Measurements from ENCODE around the gene SYF2. TPM values are rescaled to one million over a fixed set of nuclear protein-coding genes. Genes with fewer than 3 reads are reported as not detected.
"Not testable (repeated sequence)": the region's sequence is repeated elsewhere in the genome, so short reads cannot be mapped to it uniquely, and the experiment has no call there.

The SYF2 gene
- total and polyA plus RNA-seq, 2 experiments from 2014 or later = 34.2 to 66.3 TPM

- peaks cover 48% of the 10 kb centered on the region for H3K79me2 ChIP-seq
- TF ChIP-seq CTCF (IDR thresholded peaks at IDR 0.05; ENCODE audit: poor library complexity) (no peak), EZH2phosphoT487 (IDR thresholded peaks at IDR 0.05; ENCODE audit: low read depth, severe bottlenecking, unreplicated experiment) (no peak), EZH2 (IDR thresholded peaks at IDR 0.05; ENCODE audit: borderline replicate concordance) (no peak)
- H4K20me1 ChIP-seq (ENCODE audit: insufficient read depth, poor library complexity, severe bottlenecking) = peaks cover 32% of the 10 kb centered on the region
- no peak overlapping the region for H3K4me3 ChIP-seq
- peaks cover 27% of the 10 kb centered on the region for H3K4me1 ChIP-seq (ENCODE audit: insufficient read depth)
- H3K36me3 ChIP-seq (replicated peaks; ENCODE audit: insufficient read depth, low read depth) = peaks cover 4% of the 10 kb centered on the region
- no peak overlapping the region for H2AFZ ChIP-seq
- peak overlapping the region; percentile 80 for H3K4me2 ChIP-seq
- DNase-seq (ENCODE audit: low spot score) = no peak
- no peak overlapping the region for H3K27ac ChIP-seq
- H3K9me3 ChIP-seq (ENCODE audit: low read depth) = no peaks in the 10 kb centered on the region
- H3K27me3 ChIP-seq = no peaks in the 10 kb centered on the region
- H3K9me2 ChIP-seq (replicated peaks; ENCODE audit: insufficient read depth) = no peaks in the 10 kb centered on the region
- 56% methylated on average over 6 of the region's 6 CpGs for WGBS (ENCODE audit: low lambda C conversion rate, missing lambda C conversion rate)
Measured at GRCh38 chr1:25243907-25244306, 11.6 kb upstream of the SYF2 start.

GRCh38 chr1:25239681-25240541 lies 7.6 kb upstream of the SYF2 start:
- Histone ChIP-seq H3K4me1 (ENCODE audit: insufficient read depth) (peaks cover 19% of the 10 kb centered on the region), H3K9me3 (ENCODE audit: low read depth) (no peaks in the 10 kb centered on the region), H3K4me3 (peak overlapping the region; percentile 17), H3K4me2 (peak overlapping the region; percentile 74), H2AFZ (peak overlapping the region; percentile 41), H3K27me3 (no peaks in the 10 kb centered on the region), H3K36me3 (replicated peaks; ENCODE audit: insufficient read depth, low read depth) (peaks cover 3% of the 10 kb centered on the region), H3K9me2 (replicated peaks; ENCODE audit: insufficient read depth) (no peaks in the 10 kb centered on the region), H3K79me2 (peaks cover 34% of the 10 kb centered on the region), H4K20me1 (ENCODE audit: insufficient read depth, poor library complexity, severe bottlenecking) (peaks cover 12% of the 10 kb centered on the region), H3K27ac (peak overlapping the region; percentile 83)
- TF ChIP-seq CTCF (IDR thresholded peaks at IDR 0.05; ENCODE audit: poor library complexity) = peak; percentile 66
- no peak for TF ChIP-seq EZH2 (IDR thresholded peaks at IDR 0.05; ENCODE audit: borderline replicate concordance)
- DNase-seq (ENCODE audit: low spot score) = peak; percentile 96
- WGBS (ENCODE audit: low lambda C conversion rate, missing lambda C conversion rate) = 1% methylated on average over 41 of the region's 41 CpGs

DNA sequence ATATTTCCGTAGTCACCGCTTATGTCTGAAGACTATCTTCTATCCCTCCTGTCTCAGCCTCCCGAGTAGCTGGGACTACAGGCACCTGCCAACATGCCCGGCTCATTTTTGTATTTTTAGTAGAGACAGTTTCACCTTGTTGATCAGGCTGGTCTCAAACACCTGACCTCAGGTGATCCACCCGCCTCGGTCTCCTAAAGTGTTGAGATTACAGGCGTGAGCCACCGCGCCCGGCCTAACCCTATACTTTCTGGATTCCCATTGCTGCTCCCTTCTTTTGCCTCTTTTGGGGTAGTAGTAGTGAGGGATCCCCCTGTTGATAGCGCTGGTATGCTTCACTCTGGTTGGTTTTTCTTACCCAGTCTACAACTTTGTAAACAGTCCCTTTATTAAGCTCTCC lies 5.7 kb upstream of the SYF2 start:
- no peak overlapping the region for H3K27ac ChIP-seq
- no peak for TF ChIP-seq EZH2phosphoT487 (IDR thresholded peaks at IDR 0.05; ENCODE audit: low read depth, severe bottlenecking, unreplicated experiment)
- no peak for TF ChIP-seq EZH2 (IDR thresholded peaks at IDR 0.05; ENCODE audit: borderline replicate concordance)
- TF ChIP-seq CTCF (IDR thresholded peaks at IDR 0.05; ENCODE audit: poor library complexity) = no peak
- peaks cover 34% of the 10 kb centered on the region for H3K79me2 ChIP-seq
- peaks cover 18% of the 10 kb centered on the region for H3K4me1 ChIP-seq (ENCODE audit: insufficient read depth)
- H3K27me3 ChIP-seq = no peaks in the 10 kb centered on the region
- H3K36me3 ChIP-seq (replicated peaks; ENCODE audit: insufficient read depth, low read depth) = no peaks in the 10 kb centered on the region
- no peak overlapping the region for H2AFZ ChIP-seq
- no peaks in the 10 kb centered on the region for H3K9me2 ChIP-seq (replicated peaks; ENCODE audit: insufficient read depth)
- H3K4me2 ChIP-seq = no peak overlapping the region
- 97% methylated on average over 11 of the region's 11 CpGs for WGBS (ENCODE audit: low lambda C conversion rate, missing lambda C conversion rate)
- no peaks in the 10 kb centered on the region for H4K20me1 ChIP-seq (ENCODE audit: insufficient read depth, poor library complexity, severe bottlenecking)
- H3K9me3 ChIP-seq (ENCODE audit: low read depth) = no peaks in the 10 kb centered on the region
- no peak overlapping the region for H3K4me3 ChIP-seq
- DNase-seq (ENCODE audit: low spot score) = no peak

GRCh38 chr1:25236261-25236660 lies 4.0 kb upstream of the SYF2 start:
- H3K27ac ChIP-seq; H3K36me3 ChIP-seq (replicated peaks; ENCODE audit: insufficient read depth, low read depth); H4K20me1 ChIP-seq (ENCODE audit: insufficient read depth, poor library complexity, severe bottlenecking); H2AFZ ChIP-seq; DNase-seq (ENCODE audit: low spot score); H3K4me3 ChIP-seq; H3K9me2 ChIP-seq (replicated peaks; ENCODE audit: insufficient read depth); H3K9me3 ChIP-seq (ENCODE audit: low read depth); H3K4me2 ChIP-seq; H3K27me3 ChIP-seq: not testable (repeated sequence)
- 97% methylated on average over 7 of the region's 7 CpGs for WGBS (ENCODE audit: low lambda C conversion rate, missing lambda C conversion rate)
- Histone ChIP-seq H3K4me1 (ENCODE audit: insufficient read depth) (peaks cover 18% of the 10 kb centered on the region), H3K79me2 (peaks cover 36% of the 10 kb centered on the region)

DNA sequence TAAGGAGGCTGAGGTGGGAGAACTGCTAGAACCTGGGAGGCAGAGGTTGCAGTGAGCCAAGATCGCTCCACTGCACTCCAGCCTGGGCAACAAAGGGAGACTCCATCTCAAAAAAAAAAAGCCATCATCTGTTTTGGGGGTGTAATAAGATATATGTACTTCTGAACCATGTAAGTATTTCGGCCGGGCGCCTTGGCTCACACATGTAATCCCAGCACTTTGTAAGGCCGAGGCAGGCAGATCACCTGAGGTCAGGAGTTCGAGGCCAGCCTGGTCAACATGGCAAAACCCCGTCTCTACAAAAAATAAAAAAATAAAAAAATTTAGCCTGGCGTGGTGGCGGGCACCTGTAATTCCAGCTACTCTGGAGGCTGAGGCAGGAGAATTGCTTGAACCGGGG lies 3.1 kb upstream of the SYF2 start:
- H2AFZ ChIP-seq; H3K4me3 ChIP-seq; H3K27ac ChIP-seq; DNase-seq (ENCODE audit: low spot score); H3K9me2 ChIP-seq (replicated peaks; ENCODE audit: insufficient read depth); H3K27me3 ChIP-seq; H3K36me3 ChIP-seq (replicated peaks; ENCODE audit: insufficient read depth, low read depth); H3K4me2 ChIP-seq; H3K9me3 ChIP-seq (ENCODE audit: low read depth); H3K4me1 ChIP-seq (ENCODE audit: insufficient read depth); H4K20me1 ChIP-seq (ENCODE audit: insufficient read depth, poor library complexity, severe bottlenecking): not testable (repeated sequence)
- WGBS (ENCODE audit: low lambda C conversion rate, missing lambda C conversion rate) = 97% methylated on average over 10 of the region's 10 CpGs
- peaks cover 43% of the 10 kb centered on the region for H3K79me2 ChIP-seq
